ENCODE data around the gene NPIPA3. TPM values are rescaled to one million over a fixed set of nuclear protein-coding genes. Genes with fewer than 3 reads are reported as not detected.

NPIPA3 gene
- polyA plus RNA-seq, 4 donors: 0.21 to 1.6 (median 0.78) TPM; not detected in 1

Other genes starting within 250 kb of the NPIPA3 start
- gene PARN, start 73.2 kb upstream of the NPIPA3 start, polyA plus RNA-seq: 10 to 100 TPM; 11.1 to 25.5 (median 15.8) TPM
- 10 to 100 TPM; 38.9 to 62.1 (median 43.7) TPM for gene BFAR, start 70.5 kb upstream of the NPIPA3 start, polyA plus RNA-seq
- 1 to 10 TPM; 1.6 to 8.0 (median 6.3) TPM for gene PLA2G10, start 9.1 kb upstream of the NPIPA3 start, polyA plus RNA-seq
- gene NPIPA2, start 39.1 kb downstream of the NPIPA3 start, polyA plus RNA-seq: 1 to 10 TPM in 1 of 4 donors, under 1 TPM in 1, not detected in 2; 0.85 to 1.0 TPM
- gene NOMO1, start 130.3 kb downstream of the NPIPA3 start, polyA plus RNA-seq: 10 to 100 TPM; 21.9 to 56.1 (median 34.1) TPM
- gene NPIPA1, start 234.0 kb downstream of the NPIPA3 start, polyA plus RNA-seq: 10 to 100 TPM; 20.8 to 86.4 (median 46.8) TPM